H1 (cell line): ENCODE results near the gene LMAN2. TPM values are rescaled to one million over a fixed set of nuclear protein-coding genes. Genes with fewer than 3 reads are reported as not detected.

ENCODE experiments used
- CTCF ChIA-PET: fragments of 300-600 bp; sonication (Branson Sonifier 250); formaldehyde crosslinking; loops from one replicate; lab custom pipeline; 2021; ENCODE audit not compliant: partially characterized antibody; lab: Charles Lee
- POLR2A ChIA-PET: fragments of 300-600 bp; sonication (Branson Sonifier 250); formaldehyde crosslinking; loops from one replicate; lab custom pipeline; 2021; ENCODE audit warnings: inconsistent platforms; ENCODE audit not compliant: partially characterized antibody; lab: Charles Lee
- DNase-seq, 2 experiments: peaks; one replicate each; pipeline versions ENCODE4 v3.0.0 to v3.0.0-alpha.2; 2010 to 2022; ENCODE audit warnings: low spot score in 2 of 2, low read depth in 1 of 2, mixed read lengths in 1 of 2
- FAIRE-seq: peaks from 2 replicates; lab custom pipeline; 2011; peaks lifted over from hg19 to GRCh38; lab: Jason Lieb, UNC
- H2AFZ ChIP-seq: 2 replicates; pipeline ENCODE4 v1.8.1; 2012; ENCODE audit warnings: low read length, inconsistent platforms
- H2AK5ac ChIP-seq: 2 replicates; pipeline ENCODE4 v1.6.1; 2013; ENCODE audit warnings: low read depth, low read length
- H2BK120ac ChIP-seq: replicated peaks from 2 replicates; pipeline ENCODE3; 2013; ENCODE audit warnings: low read depth, low read length, inconsistent platforms
- H2BK12ac ChIP-seq: 2 replicates; pipeline ENCODE4 v1.6.1; 2013; ENCODE audit warnings: low read depth, low read length
- H2BK15ac ChIP-seq: 2 replicates; pipeline ENCODE4 v1.6.1; 2013; ENCODE audit warnings: low read length
- H2BK20ac ChIP-seq: 2 replicates; pipeline ENCODE4 v1.6.1; 2013; ENCODE audit warnings: low read length
- H2BK5ac ChIP-seq: 2 replicates; pipeline ENCODE4 v1.6.1; 2013; ENCODE audit warnings: low read depth, low read length
- H3K14ac ChIP-seq: 2 replicates; pipeline ENCODE4 v1.6.1; 2013; ENCODE audit warnings: inconsistent platforms; ENCODE audit not compliant: insufficient read length
- H3K18ac ChIP-seq: 2 replicates; pipeline ENCODE4 v1.6.1; 2013; ENCODE audit warnings: low read length; ENCODE audit errors: extremely low read depth
- H3K23ac ChIP-seq: 2 replicates; pipeline ENCODE4 v1.6.1; 2013; ENCODE audit warnings: inconsistent platforms; ENCODE audit not compliant: insufficient read length
- H3K23me2 ChIP-seq: 2 replicates; pipeline ENCODE4 v1.6.1; 2013; ENCODE audit warnings: low read depth, low read length
- H3K27ac ChIP-seq: 2 replicates; pipeline ENCODE4 v1.6.1; 2011; ENCODE audit warnings: low read depth, low read length, inconsistent platforms
- H3K27me3 ChIP-seq, 4 experiments: replicated peaks in 1 of 4; 1 replicate in 1 of 4; 2 replicates in 3 of 4; pipeline versions ENCODE4 v1.6.1 to v1.8.1; 2011 to 2013; ENCODE audit warnings: low read length in 3 of 4, mild to moderate bottlenecking in 3 of 4, inconsistent platforms in 2 of 4, mixed read lengths in 2 of 4, moderate library complexity in 1 of 4; ENCODE audit not compliant: control insufficient read depth in 3 of 4, insufficient read depth in 3 of 4; ENCODE audit errors: extremely low read depth in 1 of 4
- H3K36me3 ChIP-seq, 4 experiments: 2 replicates each; pipeline versions ENCODE4 v1.6.1 to v1.8.1; 2011 to 2013; ENCODE audit warnings: mild to moderate bottlenecking in 4 of 4, low read length in 3 of 4, moderate library complexity in 2 of 4, control low read depth in 1 of 4, inconsistent platforms in 1 of 4; ENCODE audit not compliant: insufficient read depth in 4 of 4, control insufficient read depth in 2 of 4
- H3K4ac ChIP-seq: replicated peaks from 2 replicates; pipeline ENCODE3; 2013; ENCODE audit warnings: low read length, low read depth, mixed read lengths, inconsistent platforms; ENCODE audit not compliant: insufficient read length
- H3K4me1 ChIP-seq, 4 experiments: replicated peaks in 1 of 4; 1 replicate in 1 of 4; 2 replicates in 3 of 4; pipeline versions ENCODE4 v1.6.1 to v1.8.1; 2011 to 2013; ENCODE audit warnings: low read length in 3 of 4, inconsistent platforms in 2 of 4, mixed read lengths in 1 of 4; ENCODE audit not compliant: insufficient read depth in 4 of 4, control insufficient read depth in 3 of 4
- H3K4me2 ChIP-seq, 2 experiments: 2 replicates each; pipeline versions ENCODE4 v1.6.1 to v1.8.1; 2011 to 2013; ENCODE audit warnings: low read depth in 2 of 2, low read length in 2 of 2, control low read depth in 1 of 2, inconsistent platforms in 1 of 2, mild to moderate bottlenecking in 1 of 2; ENCODE audit not compliant: insufficient read depth in 1 of 2
- H3K4me3 ChIP-seq, 4 experiments: fragments of 200-600, 300-600 bp in 1 of 4; sonication (generic), shearing (Covaris generic), sonication (Bioruptor Twin) in 1 of 4; 2 replicates each; pipeline versions ENCODE4 v1.5.1 to v1.8.1; 2011 to 2016; ENCODE audit warnings: low read length in 4 of 4, low read depth in 3 of 4, control low read depth in 2 of 4, inconsistent platforms in 2 of 4, mild to moderate bottlenecking in 2 of 4, mixed read lengths in 1 of 4, moderate library complexity in 1 of 4; ENCODE audit not compliant: insufficient read depth in 2 of 4; ENCODE audit errors: extremely low read depth in 1 of 4
- H3K56ac ChIP-seq: replicated peaks from 2 replicates; pipeline ENCODE3; 2013; ENCODE audit warnings: low read depth, mild to moderate bottlenecking, mixed read lengths, low read length, inconsistent platforms; ENCODE audit not compliant: insufficient read length
- H3K79me1 ChIP-seq: 2 replicates; pipeline ENCODE4 v1.6.1; 2013; ENCODE audit warnings: low read depth, low read length, control low read depth
- H3K79me2 ChIP-seq, 2 experiments: 2 replicates each; pipeline versions ENCODE4 v1.6.1 to v1.8.1; 2012 to 2013; ENCODE audit warnings: low read length in 2 of 2, mild to moderate bottlenecking in 2 of 2, inconsistent platforms in 1 of 2; ENCODE audit not compliant: insufficient read depth in 2 of 2, control insufficient read depth in 1 of 2
- H3K9ac ChIP-seq, 4 experiments: replicated peaks in 1 of 4; 1 replicate in 1 of 4; 2 replicates in 3 of 4; pipeline versions ENCODE4 v1.6.1 to v1.8.1; 2011 to 2013; ENCODE audit warnings: low read depth in 3 of 4, low read length in 3 of 4, control low read depth in 2 of 4, mild to moderate bottlenecking in 2 of 4, moderate library complexity in 2 of 4, inconsistent platforms in 1 of 4; ENCODE audit errors: extremely low read depth in 1 of 4
- H3K9me3 ChIP-seq, 2 experiments: 2 replicates each; pipeline versions ENCODE4 v1.6.1 to v1.8.1; 2012 to 2013; ENCODE audit warnings: mild to moderate bottlenecking in 2 of 2, moderate library complexity in 2 of 2, control low read depth in 1 of 2, inconsistent platforms in 1 of 2, low read depth in 1 of 2, low read length in 1 of 2, mixed read lengths in 1 of 2; ENCODE audit not compliant: insufficient read depth in 2 of 2
- H4K20me1 ChIP-seq, 2 experiments: replicated peaks in 1 of 2; 2 replicates each; pipeline versions ENCODE3 to v1.8.1; 2011 to 2013; ENCODE audit warnings: inconsistent platforms in 2 of 2, low read length in 2 of 2, mild to moderate bottlenecking in 1 of 2; ENCODE audit not compliant: insufficient read depth in 2 of 2, control insufficient read depth in 1 of 2
- H4K5ac ChIP-seq: 2 replicates; pipeline ENCODE4 v1.6.1; 2013; ENCODE audit warnings: low read length, low read depth, mixed read lengths, inconsistent platforms; ENCODE audit not compliant: insufficient read length
- H4K8ac ChIP-seq: 2 replicates; pipeline ENCODE4 v1.8.0; 2013; ENCODE audit warnings: mild to moderate bottlenecking, moderate library complexity, low read length, inconsistent platforms; ENCODE audit not compliant: insufficient read depth; ENCODE audit errors: extremely low read depth
- H4K91ac ChIP-seq: replicated peaks from 2 replicates; pipeline ENCODE3; 2013; ENCODE audit warnings: low read length, mixed read lengths, inconsistent platforms; ENCODE audit not compliant: insufficient read length
- BACH1 ChIP-seq: IDR thresholded peaks from 2 replicates; pipeline ENCODE4 v1.6.1; 2012; ENCODE audit warnings: low read length, improper control_type of control experiment
- CBX8 ChIP-seq: fragments of 300-800, 300-1000 bp; sonication (generic); IDR thresholded peaks from 2 replicates; pipeline ENCODE4 v1.7.1; 2016; ENCODE audit warnings: low read depth, low read length, borderline replicate concordance
- CEBPB ChIP-seq: IDR thresholded peaks from 2 replicates; pipeline ENCODE4 v1.6.1; 2012; ENCODE audit warnings: low read depth, low read length
- JUND ChIP-seq: IDR thresholded peaks from 2 replicates; pipeline ENCODE4 v1.6.1; 2011; ENCODE audit warnings: mild to moderate bottlenecking, improper control_type of control experiment, low read length
- NANOG ChIP-seq: IDR thresholded peaks from 2 replicates; pipeline ENCODE4 v1.6.1; 2011; ENCODE audit warnings: low read length, low read depth, mild to moderate bottlenecking, inconsistent platforms; ENCODE audit not compliant: insufficient read depth, poor library complexity, severe bottlenecking
- POLR2A ChIP-seq, 2 experiments: IDR thresholded peaks; 1 replicate in 1 of 2; 2 replicates in 1 of 2; pipeline ENCODE4 v1.6.1; 2011; ENCODE audit warnings: low read depth in 2 of 2, low read length in 2 of 2, mild to moderate bottlenecking in 2 of 2; ENCODE audit errors: control extremely low read depth in 1 of 2
- RAD21 ChIP-seq, 2 experiments: IDR thresholded peaks in 1 of 2; conservative IDR thresholded peaks in 1 of 2; 2 replicates each; pipeline ENCODE4 v1.6.1; 2011; ENCODE audit warnings: low read depth in 2 of 2, low read length in 2 of 2, improper control_type of control experiment in 1 of 2, inconsistent platforms in 1 of 2, mild to moderate bottlenecking in 1 of 2, moderate library complexity in 1 of 2
- SAP30 ChIP-seq: fragments of 300-600 bp; sonication (generic); IDR thresholded peaks from 2 replicates; pipeline ENCODE4 v1.7.1; 2012; ENCODE audit warnings: low read length, moderate library complexity, mild to moderate bottlenecking, inconsistent platforms; ENCODE audit not compliant: insufficient read depth, insufficient replicate concordance
- SIRT6 ChIP-seq: IDR thresholded peaks from one replicate; pipeline ENCODE4 v1.7.1; 2012; ENCODE audit warnings: low read length, inconsistent platforms
- SP2 ChIP-seq: IDR thresholded peaks from 2 replicates; pipeline ENCODE4 v1.6.1; 2012; ENCODE audit warnings: mild to moderate bottlenecking, low read length, inconsistent platforms
- SP4 ChIP-seq: IDR thresholded peaks from 2 replicates; pipeline ENCODE4 v1.6.1; 2012; ENCODE audit warnings: low read length, inconsistent platforms
- SRF ChIP-seq: IDR thresholded peaks from 2 replicates; pipeline ENCODE4 v1.6.1; 2011; ENCODE audit warnings: mild to moderate bottlenecking, low read depth, low read length, moderate library complexity
- TBP ChIP-seq: IDR thresholded peaks from 2 replicates; pipeline ENCODE4 v1.6.1; 2011; ENCODE audit warnings: low read depth, low read length, improper control_type of control experiment
- WGBS, 2 experiments: shearing (Covaris generic) in 1 of 2; methylation state at CpG; one replicate each; pipeline versions ENCODE4 v1.1.6 to v1.1.7; 2013 to 2015; ENCODE audit warnings: low lambda C conversion rate in 2 of 2, mixed read lengths in 2 of 2, inconsistent platforms in 1 of 2, low coverage in 1 of 2, missing lambda C conversion rate in 1 of 2; ENCODE audit not compliant: insufficient replicate concordance in 2 of 2, insufficient coverage in 1 of 2, insufficient read length in 1 of 2; ENCODE audit errors: extremely low coverage in 1 of 2, missing lambda C conversion rate in 1 of 2; 5-methylcytosine and 5-hydroxymethylcytosine counted together
- polyA plus RNA-seq, 7 experiments: library from polyadenylated mRNA; depleted of rRNA in 3 of 7; stranded (reverse) in 5 of 7; unstranded in 2 of 7; fragments of >200 nt in 5 of 7; fragments of 200-250 nt in 2 of 7; gene quantifications; 1 replicate in 5 of 7; 2 replicates in 1 of 7; 4 replicates in 1 of 7; pipeline versions ENCODE4 v1.2.1 to v1.2.3, GENCODE V29; 2011 to 2013; ENCODE audit warnings: missing spikeins in 2 of 7, mixed read lengths in 2 of 7
- total RNA-seq: library from RNA; stranded (reverse); fragmentation: NEBNext Ultra II Directional; extraction: Animal tissue kit (Norgen Biotek cat#: 25700); gene quantifications from 2 replicates; pipeline ENCODE4 v1.2.1, GENCODE V29; 2021
- TF ChIP-seq, protein P1 (sequence below): IDR thresholded peaks from 2 replicates; pipeline ENCODE4 v1.6.1; 2011; ENCODE audit warnings: low read length, improper control_type of control experiment

Gene LMAN2
- total and polyA plus RNA-seq, 2 of the 8 experiments (the other 6 are each of a cell fraction or from before 2014, with no cell fraction given) = 116 to 225 TPM

DNA sequence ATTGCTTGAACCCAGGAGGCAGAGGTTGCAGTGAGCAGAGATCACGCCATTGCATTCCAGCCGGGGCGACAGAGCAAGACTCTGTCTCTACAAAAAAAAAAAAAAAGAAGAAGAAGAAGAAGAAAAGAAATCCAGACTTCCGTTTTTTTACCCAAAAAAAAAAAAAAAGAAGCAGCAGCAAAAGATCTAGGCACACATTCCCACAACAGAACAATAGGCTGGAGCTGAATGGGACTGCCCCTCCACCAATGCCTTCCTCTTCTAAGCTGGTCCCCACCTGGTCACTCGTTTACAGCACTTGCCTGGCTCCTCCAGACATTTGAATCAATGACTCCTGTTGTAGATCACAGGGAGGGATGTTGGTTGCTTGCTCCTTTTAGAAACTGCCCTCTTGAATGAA lies 1.6 kb upstream of the LMAN2 start:
- ChIA-PET CTCF (interaction anchor here (1.2 to 11.2 kb wide), 5 partner anchors 8 to 35 kb away, joined by 4 to 142 read pairs (median 20); no protein-coding TSS in a partner anchor), POLR2A (interaction anchor here (1.7 to 8.1 kb wide), 5 partner anchors 8 to 41 kb away, joined by 7 to 66 read pairs (median 18); no protein-coding TSS in a partner anchor)
- H4K91ac ChIP-seq = no peak overlapping the region
- peaks cover 8% of the 10 kb centered on the region for H3K23me2 ChIP-seq
- H4K5ac ChIP-seq = no peak overlapping the region
- no peak overlapping the region for H2BK20ac ChIP-seq
- H2BK120ac ChIP-seq = no peak overlapping the region
- H3K79me1 ChIP-seq = peaks cover 12% of the 10 kb centered on the region; the same call in 1 of the 2 replicates
- no peak overlapping the region for H2BK12ac ChIP-seq
- H3K79me2 ChIP-seq = peaks cover 12 to 30% of the 10 kb centered on the region in 2 experiments
- H3K27ac ChIP-seq = no peak overlapping the region
- no peak overlapping the region for H3K9ac ChIP-seq
- H4K8ac ChIP-seq = no peak overlapping the region
- H3K4me2 ChIP-seq = no peak overlapping the region
- no peak overlapping the region for H3K18ac ChIP-seq
- H3K4ac ChIP-seq = no peak overlapping the region
- H3K56ac ChIP-seq = no peak overlapping the region
- H2BK5ac ChIP-seq = no peak overlapping the region
- 89% methylated on average over 1 of the region's 5 CpGs; no CpG with 5 or more reads in 1 of the 2 experiments for WGBS, 2 experiments
- no peak overlapping the region for H3K4me3 ChIP-seq
- no peak overlapping the region for H2AK5ac ChIP-seq
- DNase-seq = no peak
- H2AFZ ChIP-seq = no peak overlapping the region
- peaks cover 3 to 5% of the 10 kb centered on the region in 2 experiments for H4K20me1 ChIP-seq
- H3K27me3 ChIP-seq = peaks cover 0 to 5% (median 0%) of the 10 kb centered on the region in 4 experiments; a peak in 2 of 7 replicates
- H3K36me3 ChIP-seq = peaks cover 0 to 2% (median 0%) of the 10 kb centered on the region in 4 experiments; a peak in 3 of 8 replicates
- no peak overlapping the region for H3K14ac ChIP-seq
- H3K9me3 ChIP-seq = no peaks in the 10 kb centered on the region
- H3K23ac ChIP-seq = no peak overlapping the region
- peaks cover 0 to 13% (median 4%) of the 10 kb centered on the region in 4 experiments; a peak in 4 of 7 replicates for H3K4me1 ChIP-seq
- H2BK15ac ChIP-seq = no peak overlapping the region
- no peak for FAIRE-seq
- no peak for TF ChIP-seq NANOG
- no peak for TF ChIP-seq SP4
- TF ChIP-seq BACH1 = no peak
- TF ChIP-seq CEBPB = no peak
- TF ChIP-seq CBX8 = no peak
- TF ChIP-seq, protein P1, sequence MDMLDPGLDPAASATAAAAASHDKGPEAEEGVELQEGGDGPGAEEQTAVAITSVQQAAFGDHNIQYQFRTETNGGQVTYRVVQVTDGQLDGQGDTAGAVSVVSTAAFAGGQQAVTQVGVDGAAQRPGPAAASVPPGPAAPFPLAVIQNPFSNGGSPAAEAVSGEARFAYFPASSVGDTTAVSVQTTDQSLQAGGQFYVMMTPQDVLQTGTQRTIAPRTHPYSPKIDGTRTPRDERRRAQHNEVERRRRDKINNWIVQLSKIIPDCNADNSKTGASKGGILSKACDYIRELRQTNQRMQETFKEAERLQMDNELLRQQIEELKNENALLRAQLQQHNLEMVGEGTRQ = no peak
- no peak for TF ChIP-seq JUND
- TF ChIP-seq SAP30 = no peak
- TF ChIP-seq SIRT6 = no peak
- TF ChIP-seq RAD21 (IDR thresholded peaks at IDR 0.05 in 1 of 2, conservative IDR thresholded peaks at IDR 0.05 in 1 of 2; ENCODE audit: low read depth in 2 of 2, low read length in 2 of 2) = no peak
- no peak for TF ChIP-seq SP2
- TF ChIP-seq POLR2A (IDR thresholded peaks at IDR 0.05; ENCODE audit: control extremely low read depth in 1 of 2, low read depth in 2 of 2, low read length in 2 of 2) = no peak
- no peak for TF ChIP-seq TBP
- TF ChIP-seq SRF = no peak
